ENCODE results near the gene PHF12. TPM values are rescaled to one million over a fixed set of nuclear protein-coding genes. Genes with fewer than 3 reads are reported as not detected.

Gene PHF12
- total and polyA plus RNA-seq, 10 of the 15 experiments (the other 5 are each of a cell fraction or from before 2014, with no cell fraction given) = 1.3 to 43.9 (median 19.2) TPM

DNA sequence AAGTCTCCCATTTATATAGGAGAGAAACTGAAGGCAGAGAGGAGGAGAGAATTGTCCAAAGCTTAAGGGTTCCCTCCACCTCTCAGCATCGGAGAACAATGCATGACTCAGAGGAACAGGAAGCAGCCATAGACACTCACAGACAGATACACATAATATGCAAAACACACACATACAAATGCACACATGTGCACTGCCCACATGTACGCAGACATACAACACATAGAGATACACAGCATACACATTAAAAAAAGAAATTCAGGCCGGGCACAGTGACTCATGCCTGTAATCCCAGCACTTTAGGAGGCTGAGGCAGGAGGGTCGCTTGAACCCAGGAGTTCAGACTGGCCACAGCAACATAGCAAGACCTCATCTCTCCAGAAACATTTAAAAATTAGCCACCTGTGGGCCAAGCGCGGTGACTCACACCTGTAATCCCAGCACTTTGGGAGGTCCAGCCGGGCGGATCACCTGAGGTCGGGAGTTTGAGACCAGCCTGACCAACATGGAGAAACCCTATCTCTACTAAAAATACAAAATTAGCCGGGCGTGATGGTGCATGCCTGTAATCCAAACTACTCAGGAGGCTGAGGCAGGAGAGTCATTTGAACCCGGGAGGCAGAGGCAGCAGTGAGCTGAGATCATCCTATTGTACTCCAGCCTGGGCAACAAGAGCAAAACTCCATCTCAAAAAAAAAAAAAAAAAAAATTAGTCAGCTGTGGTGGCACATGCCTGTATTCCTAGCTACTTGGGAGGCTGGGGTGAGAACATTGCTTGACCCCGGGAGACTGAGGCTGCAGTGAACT is 85.2 kb downstream of the PHF12 start (continued):
- TF ChIP-seq ZZZ3 (IDR thresholded peaks at IDR 0.05; ENCODE audit: control insufficient read depth, insufficient read length, low read depth) = no peak
- TF ChIP-seq ZNF217 (IDR thresholded peaks at IDR 0.05) = no peak
- no peak for TF ChIP-seq SKIL (IDR thresholded peaks at IDR 0.05; ENCODE audit: low read depth, poor library complexity, severe bottlenecking)
- peak; percentile 96 for TF ChIP-seq POU2F2 (IDR thresholded peaks at IDR 0.05; ENCODE audit: borderline replicate concordance, low read depth, low read length)
- TF ChIP-seq ZNF592 (IDR thresholded peaks at IDR 0.05) = no peak
- peak; percentile 47; the same call in 1 of the 2 replicates for TF ChIP-seq SPI1 (IDR thresholded peaks at IDR 0.05; ENCODE audit: borderline replicate concordance, insufficient read depth, low read depth, low read length)
- TF ChIP-seq TCF7 (IDR thresholded peaks at IDR 0.05; ENCODE audit: borderline replicate concordance) = no peak
- no peak for TF ChIP-seq CHD2 (IDR thresholded peaks at IDR 0.05; ENCODE audit: borderline replicate concordance, low read depth, low read length)
- TF ChIP-seq NR2F1 (conservative IDR thresholded peaks at IDR 0.05) = no peak
- TF ChIP-seq MEF2A (IDR thresholded peaks at IDR 0.05; ENCODE audit: insufficient read depth, low read depth, low read length) = no peak
- no peak for TF ChIP-seq NR2C1 (IDR thresholded peaks at IDR 0.05)
- TF ChIP-seq, protein P1, sequence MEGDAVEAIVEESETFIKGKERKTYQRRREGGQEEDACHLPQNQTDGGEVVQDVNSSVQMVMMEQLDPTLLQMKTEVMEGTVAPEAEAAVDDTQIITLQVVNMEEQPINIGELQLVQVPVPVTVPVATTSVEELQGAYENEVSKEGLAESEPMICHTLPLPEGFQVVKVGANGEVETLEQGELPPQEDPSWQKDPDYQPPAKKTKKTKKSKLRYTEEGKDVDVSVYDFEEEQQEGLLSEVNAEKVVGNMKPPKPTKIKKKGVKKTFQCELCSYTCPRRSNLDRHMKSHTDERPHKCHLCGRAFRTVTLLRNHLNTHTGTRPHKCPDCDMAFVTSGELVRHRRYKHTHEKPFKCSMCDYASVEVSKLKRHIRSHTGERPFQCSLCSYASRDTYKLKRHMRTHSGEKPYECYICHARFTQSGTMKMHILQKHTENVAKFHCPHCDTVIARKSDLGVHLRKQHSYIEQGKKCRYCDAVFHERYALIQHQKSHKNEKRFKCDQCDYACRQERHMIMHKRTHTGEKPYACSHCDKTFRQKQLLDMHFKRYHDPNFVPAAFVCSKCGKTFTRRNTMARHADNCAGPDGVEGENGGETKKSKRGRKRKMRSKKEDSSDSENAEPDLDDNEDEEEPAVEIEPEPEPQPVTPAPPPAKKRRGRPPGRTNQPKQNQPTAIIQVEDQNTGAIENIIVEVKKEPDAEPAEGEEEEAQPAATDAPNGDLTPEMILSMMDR (IDR thresholded peaks at IDR 0.05 in 2 of 3, conservative IDR thresholded peaks at IDR 0.05 in 1 of 3; ENCODE audit: control insufficient read depth in 2 of 3, extremely low read depth in 1 of 3, insufficient read depth in 1 of 3, low read depth in 3 of 3, low read length in 3 of 3) = no peak
- TF ChIP-seq RELA (IDR thresholded peaks at IDR 0.05; ENCODE audit: borderline replicate concordance, partially characterized antibody) = no peak

Measured in GM12878 (cell line).